HG02588 (cell line): ENCODE results near the gene GLI1.
A peak's percentile ranks its signal among the peaks of the same experiment; 100 is the strongest.

Experiments
- ATAC-seq: cut with Tn5 transposase; IDR thresholded peaks from one replicate; pipeline ENCODE4 v1.9.1; 2021; ENCODE audit warnings: mild to moderate bottlenecking, moderate library complexity; ENCODE audit not compliant: unreplicated experiment

The GLI1 gene

DNA sequence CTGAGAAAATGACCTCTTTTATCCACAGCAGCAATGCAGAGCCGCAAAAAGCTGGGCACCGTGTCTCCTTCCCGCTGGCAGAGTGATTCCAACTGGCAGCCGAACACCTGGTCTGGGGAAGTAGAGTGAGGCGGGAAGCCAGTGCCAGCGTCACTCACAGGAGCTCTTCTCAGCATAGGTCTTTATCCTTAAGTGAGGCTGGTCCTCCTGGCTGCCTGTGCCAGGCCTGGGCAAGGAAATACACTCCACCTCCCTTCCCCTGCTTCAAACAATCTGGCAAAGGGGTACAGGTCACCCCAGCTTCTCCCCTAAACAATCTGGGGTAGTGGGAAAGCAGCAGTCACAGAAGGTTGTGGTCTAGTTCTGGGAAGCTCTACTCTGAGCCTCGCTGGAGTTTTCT, 15.3 kb downstream of the GLI1 start:
- no peak for ATAC-seq

DNA sequence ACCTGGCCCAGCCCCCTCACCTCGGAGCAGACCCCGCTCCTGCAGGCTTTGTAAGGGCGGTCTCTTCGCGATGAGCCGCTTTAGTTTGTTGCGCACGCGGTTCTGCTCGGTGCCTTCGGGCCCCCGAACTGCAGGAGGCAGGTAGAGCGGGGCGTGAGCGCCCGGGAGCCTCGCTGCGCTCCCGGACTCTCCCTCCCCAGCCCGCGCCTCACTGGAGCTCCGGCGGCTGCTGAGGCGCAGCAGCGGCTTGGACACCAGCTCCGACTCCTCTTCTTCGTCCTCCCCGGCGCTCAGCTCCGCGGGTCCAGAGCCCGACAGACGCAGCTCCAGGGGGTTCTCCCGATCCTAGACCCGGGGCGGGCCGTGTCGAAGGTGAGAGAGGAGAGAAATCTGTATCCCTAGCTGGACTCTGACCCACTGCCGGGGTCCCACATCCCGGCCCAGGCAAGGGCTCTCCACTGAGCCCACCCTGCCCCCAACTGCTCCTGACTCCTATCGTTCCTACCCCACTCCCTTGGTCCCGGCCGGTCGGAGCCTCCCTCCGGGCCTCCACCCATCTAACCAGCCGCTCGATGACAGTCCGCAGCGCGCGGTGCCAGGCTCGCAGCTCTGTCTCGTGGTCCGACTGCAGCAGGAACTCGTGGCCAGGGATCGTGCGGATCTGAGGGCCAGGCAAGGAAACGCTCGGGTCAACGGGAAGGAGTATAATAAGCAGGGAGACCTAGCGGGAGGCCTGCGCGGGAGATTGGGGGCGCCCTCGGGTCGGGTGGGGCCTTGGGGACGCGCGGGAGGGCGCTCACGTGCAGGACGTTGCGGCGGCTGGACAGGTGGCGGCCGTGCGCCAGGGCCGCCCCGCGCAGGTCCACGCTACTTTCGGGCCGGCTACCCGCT, 15.9 kb downstream of the GLI1 start:
- ATAC-seq, result peak; percentile 13

DNA sequence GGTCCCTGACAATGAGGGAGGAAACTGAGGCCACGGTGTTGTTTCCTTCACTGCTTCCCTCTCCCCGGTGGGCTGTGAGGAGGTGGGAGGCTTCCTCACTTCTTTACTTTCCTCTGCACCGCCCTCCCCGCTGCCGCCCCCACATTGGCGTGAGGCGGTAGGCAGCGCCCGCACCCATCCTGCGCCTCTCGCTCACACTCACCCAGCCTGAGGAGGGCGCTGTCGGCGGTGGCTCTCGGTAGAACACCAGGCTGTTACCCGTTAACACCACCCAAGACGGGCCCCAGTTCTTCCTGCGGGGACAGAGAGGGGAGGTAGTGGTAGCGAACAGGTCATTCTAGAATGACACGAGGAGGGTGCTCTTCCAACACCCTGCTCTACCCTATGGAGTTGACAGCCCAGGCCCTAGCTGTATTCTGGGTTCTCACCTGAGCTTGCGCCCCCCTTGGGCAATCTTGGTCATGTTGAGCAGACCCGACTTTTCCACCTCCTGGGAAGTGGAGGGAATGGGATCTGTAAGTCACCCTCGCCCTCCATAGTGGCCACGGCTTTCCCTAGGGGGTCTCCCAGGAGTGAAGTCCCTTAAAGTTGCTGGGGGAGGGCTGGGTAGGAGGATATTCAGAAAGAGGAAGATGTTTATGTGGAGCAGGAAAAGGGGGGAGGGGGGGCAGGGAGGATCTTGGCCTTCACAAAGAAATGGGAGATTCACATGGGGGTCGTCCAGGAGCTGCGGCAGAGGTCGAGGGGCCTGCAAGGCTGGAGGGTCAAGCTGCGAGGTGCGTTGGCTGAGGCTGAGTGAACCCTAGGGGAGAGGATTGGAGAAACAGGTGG, 16.8 kb downstream of the GLI1 start:
- peak; percentile 48 for ATAC-seq

DNA sequence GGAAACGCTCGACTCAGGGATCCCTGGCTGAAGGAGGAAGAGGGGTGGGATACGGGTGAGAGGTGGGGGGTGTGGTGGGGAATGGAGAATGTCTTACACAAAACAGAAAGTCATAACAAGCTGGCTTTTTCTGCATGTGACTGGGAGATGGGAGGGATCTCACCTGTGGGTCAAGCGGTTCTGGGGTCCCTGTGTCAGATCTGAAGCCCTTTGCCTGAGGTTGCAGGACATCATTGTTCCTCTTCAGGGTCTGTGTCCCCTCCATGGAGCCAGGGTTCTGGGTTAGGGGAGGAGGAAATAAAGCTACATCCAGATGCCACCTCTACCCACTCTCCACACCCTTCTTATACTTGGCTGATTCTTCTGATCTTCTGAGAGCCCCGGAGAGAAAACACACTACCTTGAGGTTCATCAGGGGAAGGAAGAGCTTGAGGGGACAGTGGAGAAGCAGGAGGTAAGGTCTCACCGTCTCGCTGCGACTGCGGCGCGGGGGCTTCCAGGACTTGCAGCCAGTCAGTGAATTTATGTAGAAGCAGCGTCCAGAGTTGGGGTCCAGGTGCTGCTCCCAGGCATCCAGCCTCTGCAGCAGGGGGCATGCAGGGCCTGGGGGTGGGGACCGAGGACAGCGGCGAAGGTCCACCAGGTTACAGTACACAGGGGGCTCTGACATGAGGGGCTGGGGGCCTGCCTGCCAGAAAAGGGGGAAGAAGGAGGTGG, 17.6 kb downstream of the GLI1 start:
- ATAC-seq, result no peak

DNA sequence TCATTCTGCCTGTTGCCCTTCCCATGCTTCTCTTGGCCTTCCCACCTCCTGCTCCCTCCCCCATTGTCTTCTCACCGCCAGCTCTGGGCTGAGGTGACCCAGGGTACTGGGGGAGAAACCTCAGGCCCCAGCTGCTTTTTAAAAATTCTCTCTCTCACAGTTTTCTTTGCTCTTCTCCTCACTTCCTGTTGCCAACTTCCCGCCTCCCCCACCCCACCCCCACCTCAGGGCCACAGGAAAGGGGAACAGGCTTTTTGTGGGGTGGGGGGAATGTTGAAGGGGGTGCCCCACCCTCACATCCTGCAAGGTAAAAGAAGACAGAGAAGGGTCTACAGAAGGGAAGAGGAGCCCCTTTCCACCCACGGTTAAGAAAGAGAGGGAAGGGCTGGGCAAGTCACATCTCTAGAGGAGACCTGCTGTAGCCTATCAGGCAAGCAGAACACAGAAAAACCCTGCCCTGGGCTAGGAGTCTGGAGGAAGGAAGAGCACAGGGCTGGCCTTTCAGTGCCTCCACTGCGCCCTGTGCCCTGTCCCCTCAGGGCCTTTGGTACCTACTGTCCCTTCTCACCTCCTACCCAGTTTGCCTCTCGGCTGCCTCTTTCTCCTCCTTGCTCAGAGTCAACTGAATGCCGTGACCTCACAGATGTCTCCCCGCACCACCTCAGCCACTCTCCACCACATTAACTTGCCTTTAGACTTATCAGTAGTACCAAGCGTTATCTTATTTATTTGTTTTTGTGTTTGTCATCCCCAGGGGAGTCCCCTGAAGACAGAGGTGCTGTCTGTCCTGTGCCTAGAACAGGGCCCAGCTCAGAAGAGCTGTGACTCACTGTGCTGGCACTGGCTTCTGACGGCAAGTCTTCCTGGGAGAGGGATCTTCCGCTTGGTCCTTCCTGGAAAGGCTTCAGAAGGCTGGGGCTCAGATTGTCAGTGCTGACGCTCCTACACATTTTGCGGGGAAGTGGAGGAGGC, 18.4 kb downstream of the GLI1 start:
- peak; percentile 44 for ATAC-seq

DNA sequence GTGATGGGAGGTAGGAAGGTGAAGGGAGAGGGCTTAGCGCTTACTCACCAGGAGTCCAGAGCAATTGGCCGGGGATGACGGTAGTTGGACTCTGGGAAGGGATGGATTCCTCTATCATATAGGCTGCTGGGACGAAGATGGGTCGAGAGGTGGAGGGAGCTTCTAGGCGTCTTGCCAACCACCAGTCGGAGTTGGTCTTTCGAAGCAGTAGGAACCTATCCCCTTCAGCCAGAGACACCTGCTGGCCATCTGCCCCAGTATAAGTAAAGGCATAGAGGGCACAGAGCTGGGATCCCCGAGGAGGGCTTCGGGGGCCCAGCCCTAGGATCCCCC, 19.4 kb downstream of the GLI1 start:
- no peak for ATAC-seq

DNA sequence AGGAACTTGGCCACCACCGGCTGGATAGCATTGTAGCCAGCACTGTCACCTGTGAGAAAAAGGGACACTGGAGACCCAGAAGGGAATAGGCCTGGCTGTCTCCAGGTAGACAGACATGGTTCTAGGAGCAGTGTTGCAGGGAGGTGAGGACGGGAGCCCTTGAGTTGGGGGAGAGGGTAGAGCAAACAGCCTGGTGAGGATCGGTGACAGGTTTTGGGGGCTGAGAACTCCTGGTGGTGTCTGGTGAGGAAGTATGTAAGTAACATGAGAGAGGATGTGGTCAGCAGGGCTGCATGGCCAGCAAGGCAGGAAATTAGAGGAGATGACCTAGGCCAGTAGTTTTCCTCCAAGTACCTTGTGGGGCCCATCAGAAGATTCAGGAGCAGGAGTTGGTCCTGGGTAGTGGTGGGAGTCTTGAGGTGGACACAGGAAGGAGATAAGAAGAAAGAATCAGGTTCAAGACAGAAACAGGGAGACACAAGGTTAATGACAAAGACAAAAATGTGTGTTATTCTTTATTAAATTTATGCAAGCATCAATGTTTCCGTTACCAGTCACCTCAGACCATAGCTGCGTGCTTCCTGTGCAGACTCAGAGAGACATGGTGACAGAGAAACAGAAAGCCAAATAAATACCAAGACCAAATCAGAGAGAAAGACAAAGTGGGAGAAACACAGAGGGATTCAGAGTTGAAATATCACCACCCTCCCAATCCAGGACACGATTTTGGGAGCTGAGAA, 20.0 kb downstream of the GLI1 start, which contains the start of gene ARHGAP9:
TSS of gene ARHGAP9 (minus strand) at position 491 of the 740 bp plus-strand sequence. CDS start at position 31, 460 bp downstream.
- no peak for ATAC-seq

DNA sequence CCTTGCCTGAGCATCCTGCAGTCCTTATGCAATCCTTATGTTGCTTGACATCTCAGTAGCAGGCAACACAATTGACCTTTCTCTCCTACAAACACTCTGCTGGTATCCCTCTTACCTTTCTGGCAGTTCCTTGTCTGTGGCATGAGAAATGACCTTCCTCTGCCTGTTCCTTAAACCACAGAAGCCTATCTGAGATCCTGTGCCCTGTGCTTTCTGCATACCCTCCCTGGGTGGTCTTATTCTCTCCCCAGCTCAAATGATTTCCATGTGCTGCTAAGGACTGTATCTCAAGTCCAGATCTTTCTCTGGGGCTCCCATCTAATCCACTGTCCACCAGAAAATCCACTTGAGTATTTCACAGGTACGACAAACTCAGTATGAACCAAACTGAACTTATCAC, 22.1 kb downstream of the GLI1 start:
- no peak for ATAC-seq

DNA sequence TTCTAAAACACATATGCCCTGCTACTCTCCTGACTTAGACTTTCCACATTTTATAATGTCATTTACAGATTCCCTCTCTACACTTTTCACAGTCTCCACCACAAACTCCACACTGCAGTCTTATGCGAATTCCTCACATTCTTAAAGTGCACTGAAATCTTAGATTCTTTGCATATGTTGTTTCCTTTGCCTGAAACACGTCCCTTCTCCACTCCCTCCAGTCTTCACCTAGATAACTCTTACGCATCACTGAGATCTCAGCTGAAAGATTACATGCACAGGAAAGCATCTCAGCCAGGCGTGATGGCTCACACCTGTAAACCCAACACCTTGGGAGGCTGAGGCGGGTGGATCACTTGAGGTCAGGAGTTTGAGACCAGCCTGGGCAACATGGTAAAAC, 23.9 kb downstream of the GLI1 start:
- ATAC-seq, result no peak

DNA sequence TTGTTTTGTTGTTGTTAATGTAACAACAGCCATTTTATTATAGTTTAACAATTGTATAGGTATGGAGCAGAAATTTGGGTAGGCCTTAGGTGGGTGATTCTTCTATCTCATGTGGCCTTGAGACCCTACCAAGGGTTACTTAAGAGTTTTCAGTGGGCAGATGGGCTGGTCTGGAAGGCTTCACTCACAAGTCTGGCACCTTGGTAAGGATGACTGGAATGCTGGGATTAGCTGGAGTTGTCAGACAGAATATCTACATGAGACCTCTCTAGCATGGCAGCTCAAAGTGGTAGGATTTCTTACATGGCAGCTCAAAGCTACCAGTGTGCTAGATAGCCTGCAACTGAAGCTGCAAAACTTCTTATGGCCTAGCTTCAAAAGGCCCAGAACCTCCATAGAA, 26.1 kb downstream of the GLI1 start:
- no peak for ATAC-seq

DNA sequence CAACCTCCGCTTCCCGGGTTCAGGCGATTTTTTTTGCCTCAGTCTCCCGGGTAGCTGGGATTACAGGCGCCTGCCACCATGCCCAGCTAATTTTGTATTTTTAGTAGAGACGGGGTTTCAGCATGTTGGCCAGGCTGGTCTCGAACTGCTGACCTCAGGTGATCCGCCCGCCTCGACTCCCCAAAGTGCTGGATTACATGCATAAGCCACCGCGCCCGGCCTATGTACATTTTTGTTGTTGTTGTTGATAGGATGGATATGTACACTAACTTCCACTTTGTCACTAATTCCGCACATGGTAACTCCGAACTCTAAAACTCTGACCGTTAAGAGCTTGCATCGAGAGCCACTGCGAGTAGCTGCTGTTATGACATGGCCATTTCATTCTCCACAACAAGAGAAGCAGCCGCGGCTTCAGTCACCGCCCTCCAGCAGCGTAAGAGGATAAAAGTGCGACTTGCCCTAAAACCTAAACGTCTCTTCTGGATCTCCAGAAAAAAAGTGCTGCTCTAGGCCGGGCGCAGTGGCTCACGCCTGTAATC, 27.5 kb downstream of the GLI1 start:
- ATAC-seq, result no peak

DNA sequence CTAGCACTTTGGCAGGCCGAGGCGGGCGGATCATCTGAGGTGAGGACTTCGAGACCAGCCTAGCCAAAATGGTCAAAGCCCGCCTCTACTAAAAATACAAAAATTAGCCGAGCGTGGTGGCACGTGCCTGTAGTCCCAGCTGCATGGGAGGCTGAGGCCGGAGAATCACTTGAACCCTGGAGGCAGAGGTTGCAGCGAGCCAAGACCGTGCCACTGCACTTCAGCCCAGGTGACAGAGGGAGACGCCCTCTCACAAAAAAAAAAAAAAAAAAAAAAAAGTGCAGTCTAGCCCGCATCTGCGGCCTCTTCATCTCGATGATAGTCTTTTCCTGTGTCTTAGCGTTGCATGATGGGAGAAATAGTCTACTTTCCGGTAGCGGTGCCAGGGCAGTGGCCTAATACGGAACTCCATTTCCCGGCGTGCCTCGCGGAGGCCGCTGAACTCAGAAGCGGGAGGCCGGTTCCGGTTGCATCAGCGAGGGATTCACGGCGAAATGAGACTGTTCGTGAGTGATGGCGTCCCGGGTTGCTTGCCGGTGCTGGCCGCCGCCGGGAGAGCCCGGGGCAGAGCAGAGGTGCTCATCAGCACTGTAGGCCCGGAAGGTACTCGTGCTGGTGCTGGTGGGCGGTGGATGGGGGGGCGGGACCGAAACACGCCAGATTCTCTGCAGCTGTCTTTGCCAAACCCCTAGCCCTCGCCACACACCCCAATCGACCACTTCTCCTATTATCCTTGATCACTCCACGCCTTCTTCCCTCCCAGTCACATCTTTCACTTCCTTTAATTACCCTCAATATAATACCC, 28.2 kb downstream of the GLI1 start, which contains the start of gene MARS1:
TSS of gene MARS1 (plus strand) at position 472 of the 805 bp plus-strand sequence. CDS start at position 495, 23 bp downstream.
- ATAC-seq, result peak; percentile 92

DNA sequence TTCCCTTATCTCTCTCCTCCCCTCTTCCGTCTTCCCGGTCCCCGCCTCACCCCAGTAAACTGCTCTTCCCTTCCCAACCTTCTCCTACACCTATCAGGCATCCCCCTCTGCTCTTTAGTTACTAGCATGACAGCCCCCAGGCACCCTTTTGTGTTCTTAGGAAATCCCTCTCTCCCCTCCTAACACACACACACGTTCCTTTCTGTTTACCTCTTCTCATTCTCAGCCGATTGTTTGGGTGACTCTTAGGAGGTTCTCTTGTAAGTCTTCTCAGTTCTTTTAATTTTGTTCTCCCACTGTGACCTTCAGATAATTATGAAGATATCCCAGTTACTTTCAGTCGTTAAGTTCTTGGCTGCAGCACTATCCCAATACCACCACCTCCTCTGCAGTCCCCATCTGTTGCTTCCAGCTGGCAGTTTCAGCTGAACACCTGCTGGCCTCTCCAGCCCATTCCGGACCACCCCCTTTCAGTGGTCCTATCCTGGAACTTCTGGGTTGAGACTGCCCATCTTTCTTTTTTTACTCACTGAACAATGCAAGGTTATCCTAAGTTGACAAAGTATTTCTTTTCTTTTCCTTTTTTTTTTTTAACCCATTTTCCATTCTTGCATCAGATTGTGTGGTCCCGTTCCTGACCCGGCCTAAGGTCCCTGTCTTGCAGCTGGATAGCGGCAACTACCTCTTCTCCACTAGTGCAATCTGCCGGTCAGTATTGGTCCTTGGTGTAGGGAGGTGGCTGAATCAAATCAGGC, 29.0 kb downstream of the GLI1 start:
- no peak for ATAC-seq

DNA sequence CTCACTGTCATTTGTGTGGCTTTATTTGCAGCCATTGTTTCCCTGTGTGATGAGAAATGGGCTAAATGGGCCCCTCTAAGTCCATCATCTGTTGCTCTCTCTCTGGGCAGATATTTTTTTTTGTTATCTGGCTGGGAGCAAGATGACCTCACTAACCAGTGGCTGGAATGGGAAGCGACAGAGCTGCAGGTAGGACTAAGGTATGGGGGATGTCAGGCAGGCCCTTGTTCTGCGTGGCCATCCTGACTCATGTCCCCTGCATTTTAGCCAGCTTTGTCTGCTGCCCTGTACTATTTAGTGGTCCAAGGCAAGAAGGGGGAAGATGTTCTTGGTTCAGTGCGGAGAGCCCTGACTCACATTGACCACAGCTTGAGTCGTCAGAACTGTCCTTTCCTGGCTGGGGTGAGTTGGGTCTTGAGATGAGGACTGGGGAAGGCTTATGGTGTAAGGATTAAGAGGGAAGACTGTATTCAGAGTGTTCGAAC, 29.6 kb downstream of the GLI1 start:
- no peak for ATAC-seq

DNA sequence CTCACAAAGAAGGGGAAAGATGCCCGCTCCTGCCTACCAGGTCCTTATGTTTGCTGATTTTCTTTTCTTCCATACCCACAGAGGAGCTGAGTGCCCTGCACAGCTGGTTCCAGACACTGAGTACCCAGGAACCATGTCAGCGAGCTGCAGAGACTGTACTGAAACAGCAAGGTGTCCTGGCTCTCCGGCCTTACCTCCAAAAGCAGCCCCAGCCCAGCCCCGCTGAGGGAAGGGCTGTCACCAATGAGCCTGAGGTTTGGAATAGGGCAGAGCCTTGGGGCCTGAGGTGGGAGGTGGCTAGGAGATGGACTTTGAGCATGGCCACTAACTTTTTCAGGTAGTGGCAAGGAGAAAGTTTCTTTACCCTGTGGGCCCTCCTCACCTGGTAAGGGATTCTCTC, 30.5 kb downstream of the GLI1 start:
- no peak for ATAC-seq

DNA sequence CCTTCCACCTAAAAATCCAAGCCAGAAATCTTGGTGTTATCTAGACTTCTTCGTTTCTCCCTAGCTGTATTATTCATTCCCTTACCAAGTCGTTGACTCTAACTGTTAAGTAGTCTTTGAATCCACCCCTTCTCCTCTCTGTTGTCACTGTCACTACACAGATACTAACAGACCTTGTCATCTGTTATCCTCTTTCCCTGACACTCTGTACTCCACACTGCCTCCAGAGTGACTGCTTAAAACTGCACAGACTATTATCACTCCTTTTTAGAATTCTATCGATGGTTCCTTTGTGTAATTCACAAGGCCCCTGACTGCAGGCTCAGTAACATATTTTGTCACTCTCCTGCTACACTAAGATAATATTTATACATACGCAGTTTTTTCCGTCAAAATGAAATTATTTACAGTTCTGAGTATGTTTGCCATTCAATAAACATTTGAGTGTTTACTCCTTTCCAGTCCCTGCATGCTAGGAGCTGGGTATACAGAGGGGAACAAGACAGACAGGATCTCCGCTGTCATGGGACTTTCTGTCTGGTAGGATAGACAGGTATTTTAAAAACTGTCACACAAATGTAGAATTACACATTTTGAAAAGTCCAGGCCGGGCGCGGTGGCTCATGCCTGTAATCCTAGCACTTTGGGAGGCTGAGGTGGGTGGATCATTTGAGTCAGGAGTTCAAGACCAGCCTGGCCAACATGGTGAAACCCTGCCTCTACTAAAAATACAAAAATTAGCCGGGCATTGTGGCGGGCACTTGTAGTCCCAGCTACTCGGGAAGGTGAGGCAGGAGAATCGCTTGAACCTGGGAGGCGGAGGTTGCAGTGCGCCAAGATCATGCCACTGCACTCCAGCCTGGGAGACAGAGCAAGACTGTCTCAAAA, 32.1 kb downstream of the GLI1 start:
- ATAC-seq, result no peak
